GM18519 (cell line): ENCODE measurements around the gene AIF1.
A peak's percentile ranks its signal among the peaks of the same experiment; 100 is the strongest.

ENCODE experiments used
- ATAC-seq: cut with Tn5 transposase; IDR thresholded peaks from one replicate; pipeline ENCODE4 v1.9.1; 2021; ENCODE audit warnings: mild to moderate bottlenecking, moderate library complexity; ENCODE audit not compliant: unreplicated experiment, low FRiP score

AIF1 gene

DNA sequence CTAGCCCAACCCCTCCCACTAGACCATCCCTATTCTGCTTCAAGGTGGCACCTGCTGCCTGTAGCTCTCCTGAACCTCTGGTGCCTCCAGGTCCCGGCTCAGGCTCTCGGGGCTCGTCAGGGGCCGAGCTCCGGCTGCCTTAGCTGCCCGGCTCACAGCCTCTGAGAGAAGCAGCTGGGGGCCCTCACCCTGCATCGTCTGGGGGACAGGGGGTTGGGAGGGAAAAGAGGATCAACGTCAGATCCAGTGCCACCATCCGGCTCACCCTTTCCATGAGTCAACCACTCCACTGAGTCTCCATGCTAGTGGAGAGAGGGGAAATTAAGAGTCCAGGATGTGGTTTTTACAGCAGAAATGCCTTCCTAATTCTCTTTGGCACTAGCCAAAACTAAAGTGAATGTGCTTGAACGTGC is 24.4 kb downstream of the AIF1 start:
- no peak for ATAC-seq

DNA sequence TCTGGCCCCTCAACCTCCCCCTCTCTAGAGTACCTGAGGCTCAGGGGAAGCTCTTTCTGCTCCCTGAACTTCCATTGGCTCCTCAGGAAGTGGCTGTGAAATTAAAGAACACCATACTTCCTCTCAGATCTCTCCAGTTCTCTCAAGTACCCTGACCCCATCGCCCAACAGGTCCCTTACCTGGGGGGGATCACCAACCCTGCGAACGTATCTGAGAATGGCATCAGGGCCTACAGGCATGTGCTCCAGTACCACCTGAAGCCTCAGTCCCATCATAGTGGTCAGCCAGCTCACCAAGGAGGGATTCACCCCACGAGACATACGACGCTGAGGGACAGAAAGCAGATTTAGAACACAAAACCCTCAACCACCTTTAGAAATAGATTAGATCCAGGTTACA is 25.6 kb downstream of the AIF1 start:
- no peak for ATAC-seq

DNA sequence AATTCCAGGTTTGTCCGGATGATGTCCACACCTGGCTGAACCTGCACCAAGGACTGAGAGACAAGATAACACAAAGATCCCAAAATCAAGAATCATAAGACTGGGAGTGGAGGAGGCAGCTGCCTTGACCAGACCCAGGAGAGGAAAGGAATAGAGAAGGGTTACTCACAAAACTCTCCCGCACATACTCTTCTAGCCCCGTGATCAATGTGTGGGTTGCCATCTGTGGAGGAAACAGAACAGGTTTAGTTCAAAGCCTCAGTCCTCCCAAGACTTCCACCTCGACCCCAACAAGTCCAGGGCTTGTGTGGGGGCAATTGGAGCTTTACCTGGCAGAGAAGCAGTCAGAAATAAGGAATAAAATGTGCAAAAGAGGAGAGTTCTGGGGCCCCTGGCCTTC is 26.3 kb downstream of the AIF1 start:
- no peak for ATAC-seq

DNA sequence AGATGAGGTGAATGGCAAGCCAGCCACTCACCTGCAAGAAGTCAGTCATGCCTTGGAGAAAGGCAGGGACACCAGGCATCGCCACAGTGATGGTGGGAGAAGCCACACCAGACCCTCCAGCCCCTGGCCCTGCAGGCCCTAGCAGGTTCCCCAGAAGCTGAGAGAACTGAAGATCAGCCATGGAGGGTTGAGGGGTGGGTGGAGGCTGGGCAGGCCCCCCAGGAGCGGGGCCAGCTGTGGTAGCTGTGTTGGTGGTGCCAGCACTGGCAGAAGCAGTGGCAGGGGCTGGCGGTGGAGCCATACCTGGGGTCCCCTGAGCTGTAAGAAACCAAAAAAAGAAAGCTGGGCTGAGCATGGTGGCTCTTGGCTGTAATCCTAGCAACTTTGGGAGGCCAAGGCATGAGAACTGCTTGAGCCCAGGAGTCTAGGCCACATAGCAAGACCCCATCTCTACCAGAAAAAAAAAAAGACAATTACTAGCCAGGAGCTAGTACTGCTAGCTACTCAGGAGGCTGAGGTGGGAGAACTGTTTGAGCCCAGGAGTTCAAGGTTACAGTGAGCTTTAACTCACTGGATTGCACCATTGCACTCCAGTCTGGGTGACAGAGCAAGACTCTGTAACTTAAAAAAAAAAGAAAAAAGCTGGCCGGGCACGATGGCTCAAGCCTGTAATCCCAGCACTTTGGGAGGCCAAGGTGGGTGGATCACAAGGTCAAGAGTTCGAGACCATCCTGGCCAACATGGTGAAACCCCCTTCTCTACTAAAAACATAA is 27.9 kb downstream of the AIF1 start:
- ATAC-seq = no peak

DNA sequence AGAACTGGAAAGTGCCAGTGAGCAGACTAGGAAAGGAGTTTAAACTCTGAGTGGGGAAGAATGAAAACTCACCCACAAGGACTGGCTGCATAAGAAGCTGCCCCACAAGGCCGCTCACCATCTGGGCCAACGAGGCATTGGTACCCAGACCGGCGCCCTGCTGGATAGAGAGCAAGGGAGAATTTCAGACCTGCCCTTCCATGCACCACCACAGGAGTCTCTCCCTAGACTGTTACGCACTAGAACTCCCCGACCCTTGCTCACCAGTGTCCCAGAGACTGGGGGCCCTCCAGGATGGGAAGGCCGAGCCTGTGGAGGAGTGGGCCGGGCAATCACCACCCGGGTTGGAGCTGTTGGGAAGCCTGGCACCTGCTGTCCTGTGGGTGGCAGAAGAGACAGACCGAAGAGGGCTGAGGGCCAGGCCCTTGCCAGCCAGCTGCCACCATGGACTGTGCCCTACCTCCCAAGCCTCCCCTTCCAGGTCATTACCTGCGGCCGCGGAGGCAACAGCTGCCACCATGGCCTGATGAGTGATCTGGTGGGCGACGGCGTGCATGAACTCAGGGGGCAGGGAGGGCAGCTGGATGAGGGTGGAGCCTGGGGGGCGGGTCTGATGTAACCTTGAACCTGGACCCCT is 28.9 kb downstream of the AIF1 start:
- ATAC-seq = no peak

DNA sequence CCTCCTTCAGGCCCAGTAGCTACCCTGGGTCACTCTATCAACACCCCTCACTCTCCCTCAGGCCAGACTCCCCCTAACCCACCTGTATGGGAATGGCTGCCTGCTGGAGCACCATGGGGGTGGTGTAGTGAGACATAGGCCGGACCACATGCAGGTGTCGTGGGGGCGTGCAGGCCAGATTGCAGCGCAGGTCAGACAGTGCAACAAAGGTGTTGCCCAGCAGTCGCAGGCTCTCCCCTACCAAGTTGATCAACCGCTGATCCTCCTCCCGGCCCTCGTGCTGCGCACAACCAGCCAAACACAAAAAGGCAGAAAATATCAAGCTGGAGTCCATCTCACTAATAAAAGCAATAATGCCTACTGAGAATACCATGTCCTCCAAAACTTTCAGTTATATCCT is 30.3 kb downstream of the AIF1 start:
- ATAC-seq = no peak

DNA sequence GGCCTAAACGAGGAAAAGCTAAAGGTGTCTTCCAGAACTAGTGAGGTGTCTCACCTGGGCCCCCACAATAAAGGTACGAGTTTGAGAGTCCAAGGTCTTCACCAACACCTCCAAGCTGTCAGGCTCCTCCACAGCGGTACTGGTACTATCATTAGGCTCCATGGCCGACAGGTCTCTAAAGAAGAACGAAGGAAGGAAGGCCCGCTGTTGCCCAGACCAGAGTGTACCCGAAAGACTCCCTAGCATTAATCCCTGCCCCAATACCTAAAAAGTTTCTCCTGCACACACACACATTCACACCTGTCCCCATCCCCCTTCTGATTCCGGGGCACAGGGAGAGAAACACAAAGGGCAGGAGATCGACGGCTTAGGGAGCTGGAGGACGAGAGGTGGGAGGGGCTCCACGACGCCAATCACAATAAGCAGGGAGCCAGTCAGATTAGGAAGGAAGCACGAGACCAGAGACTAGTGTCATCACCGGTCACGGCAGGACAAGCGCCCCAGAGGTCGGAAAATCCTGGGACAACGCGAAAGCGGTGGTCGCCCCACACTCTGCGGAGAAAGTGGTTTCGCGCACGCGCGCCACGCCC is 36.7 kb downstream of the AIF1 start:
- ATAC-seq = peak; percentile 25

DNA sequence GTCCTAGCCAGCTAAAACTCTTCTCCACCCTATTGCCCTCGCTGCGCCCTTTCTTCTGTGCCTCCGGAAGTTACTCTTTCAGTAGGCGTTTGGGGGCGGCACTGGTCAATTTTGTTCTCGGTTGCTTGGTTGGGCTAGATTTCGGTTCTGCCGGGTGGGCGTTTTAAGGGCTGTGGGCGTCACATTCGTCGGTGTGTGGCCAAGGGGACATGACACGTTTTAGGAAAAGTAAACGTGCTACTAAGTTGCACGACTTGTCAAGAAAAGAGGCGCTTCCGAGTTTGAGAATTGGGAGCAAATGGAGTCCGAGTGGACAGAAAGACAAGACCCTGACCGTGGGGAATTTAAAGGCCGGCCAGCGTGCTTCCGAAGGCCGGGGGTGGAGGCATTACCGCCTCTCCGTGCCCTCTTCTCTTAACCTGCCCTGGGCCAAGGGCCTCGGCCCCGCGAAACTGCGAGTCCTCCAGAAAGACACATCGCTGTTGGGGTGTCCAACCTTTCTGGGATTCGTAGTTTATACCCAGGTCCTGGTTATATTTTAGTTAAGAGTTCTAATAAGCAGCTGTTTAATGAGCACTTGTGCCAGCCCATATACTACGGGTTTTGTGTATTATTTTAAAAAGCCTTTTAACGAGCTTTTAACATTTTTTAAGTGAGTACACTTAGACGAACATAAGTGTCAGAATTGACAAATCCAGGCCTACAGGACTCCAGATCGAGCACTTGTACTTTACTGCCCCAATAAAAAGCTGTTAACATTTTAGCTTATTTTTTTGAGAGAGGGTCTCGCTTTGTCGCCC is 38.1 kb downstream of the AIF1 start:
- ATAC-seq = peak; percentile 36

DNA sequence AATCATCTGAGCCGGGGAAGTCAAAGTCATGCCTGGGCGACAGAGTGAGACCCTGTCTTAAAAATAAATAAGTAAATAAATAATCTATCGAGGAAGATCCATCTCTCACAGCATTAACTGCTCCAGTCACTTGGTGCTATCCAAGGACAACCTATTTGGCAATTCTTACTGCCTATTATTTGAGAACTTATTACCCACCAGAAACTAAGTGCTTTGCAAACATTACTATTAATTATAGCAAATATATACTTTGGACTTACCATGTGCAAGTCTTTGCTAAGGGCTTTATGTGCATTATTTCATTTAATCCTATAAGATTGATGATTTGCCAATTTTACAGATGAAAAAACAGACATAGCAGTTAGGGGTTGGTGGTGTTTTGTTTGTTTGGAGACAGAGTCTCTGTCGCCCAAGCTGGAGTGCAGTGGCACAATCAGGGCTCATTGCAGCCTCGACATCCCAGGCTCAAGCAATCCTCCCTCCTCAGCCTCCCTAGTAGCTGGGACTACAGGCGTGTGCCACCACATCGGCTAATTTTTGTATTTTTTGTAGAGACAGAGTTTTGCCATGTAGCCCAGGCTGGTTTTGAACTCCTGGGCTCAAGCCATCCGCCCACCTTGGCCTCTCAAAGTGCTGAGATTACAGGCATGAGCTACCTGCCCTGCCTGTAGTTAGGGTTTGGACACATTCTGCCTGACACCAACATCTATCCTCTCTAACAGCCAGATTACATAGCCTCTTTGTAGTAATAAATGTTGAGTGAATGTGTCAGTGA is 39.7 kb downstream of the AIF1 start:
- no peak for ATAC-seq

DNA sequence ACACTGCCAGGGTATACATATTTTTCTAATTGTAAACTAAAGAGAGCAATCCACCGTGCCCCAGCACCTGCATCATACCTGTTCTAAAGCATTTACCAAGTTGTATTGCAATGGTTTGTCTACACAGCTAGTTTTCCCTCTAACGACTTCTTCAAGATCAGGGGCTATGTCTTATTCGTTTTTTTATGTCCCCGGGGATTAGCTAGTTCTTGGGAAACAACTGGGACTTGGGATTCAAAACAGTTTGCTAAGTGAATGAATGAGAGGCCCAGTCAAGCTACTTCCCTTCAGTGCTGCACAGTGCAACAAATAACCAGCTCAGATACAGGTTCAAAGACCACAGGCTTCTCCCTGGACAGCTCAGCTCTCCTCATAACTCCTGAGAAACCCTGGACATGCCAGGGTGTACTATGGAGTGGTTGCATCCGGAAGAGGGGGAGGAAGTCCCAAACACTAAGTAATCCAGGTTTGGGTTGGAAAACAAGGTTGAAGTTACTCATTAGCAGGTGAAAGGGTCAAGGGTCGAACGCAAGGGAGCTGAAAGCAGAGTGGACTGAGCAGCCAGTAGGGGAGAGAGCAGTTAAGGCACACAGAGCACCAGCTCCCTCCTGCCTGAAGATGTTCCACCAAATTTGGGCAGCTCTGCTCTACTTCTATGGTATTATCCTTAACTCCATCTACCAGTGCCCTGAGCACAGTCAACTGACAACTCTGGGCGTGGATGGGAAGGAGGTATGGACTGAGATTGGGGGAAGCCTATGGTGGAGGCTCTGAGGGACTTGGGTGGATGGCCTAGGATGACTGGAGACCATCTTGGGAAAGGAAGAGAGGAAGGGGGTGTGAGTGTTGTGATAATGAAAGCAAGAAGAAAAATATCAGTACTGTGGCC is 40.6 kb downstream of the AIF1 start, which contains the start of gene APOM:
TSS of gene APOM (plus strand) at position 546 of the 889 bp plus-strand sequence. CDS start at position 619, 73 bp downstream.
- no peak for ATAC-seq

DNA sequence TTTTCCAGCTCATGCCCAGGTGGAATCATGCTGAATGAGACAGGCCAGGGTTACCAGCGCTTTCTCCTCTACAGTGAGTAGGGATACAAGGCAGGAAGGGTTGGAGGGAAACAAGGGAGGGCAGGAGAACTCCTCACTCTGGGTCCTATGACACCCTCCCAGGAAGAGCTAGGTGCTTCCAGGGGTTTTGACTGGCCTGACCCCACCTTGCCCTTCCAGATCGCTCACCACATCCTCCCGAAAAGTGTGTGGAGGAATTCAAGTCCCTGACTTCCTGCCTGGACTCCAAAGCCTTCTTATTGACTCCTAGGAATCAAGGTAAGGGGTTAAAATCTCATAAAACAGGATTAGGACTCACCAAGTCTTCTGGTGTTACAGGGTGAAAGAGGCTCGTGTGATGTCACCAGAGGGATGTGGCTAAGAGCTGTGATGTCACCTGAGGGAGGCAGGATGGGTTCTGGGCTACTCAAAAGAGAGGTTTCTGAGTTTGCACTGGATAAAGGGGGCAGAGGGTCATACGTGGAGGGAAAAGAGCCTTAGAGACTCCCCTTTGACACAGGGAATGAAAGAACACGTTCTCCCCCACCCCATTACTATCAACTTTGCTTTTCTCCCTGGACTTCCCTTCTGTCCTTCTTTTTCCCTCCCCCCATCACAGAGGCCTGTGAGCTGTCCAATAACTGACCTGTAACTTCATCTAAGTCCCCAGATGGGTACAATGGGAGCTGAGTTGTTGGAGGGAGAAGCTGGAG is 42.5 kb downstream of the AIF1 start:
- ATAC-seq = no peak

DNA sequence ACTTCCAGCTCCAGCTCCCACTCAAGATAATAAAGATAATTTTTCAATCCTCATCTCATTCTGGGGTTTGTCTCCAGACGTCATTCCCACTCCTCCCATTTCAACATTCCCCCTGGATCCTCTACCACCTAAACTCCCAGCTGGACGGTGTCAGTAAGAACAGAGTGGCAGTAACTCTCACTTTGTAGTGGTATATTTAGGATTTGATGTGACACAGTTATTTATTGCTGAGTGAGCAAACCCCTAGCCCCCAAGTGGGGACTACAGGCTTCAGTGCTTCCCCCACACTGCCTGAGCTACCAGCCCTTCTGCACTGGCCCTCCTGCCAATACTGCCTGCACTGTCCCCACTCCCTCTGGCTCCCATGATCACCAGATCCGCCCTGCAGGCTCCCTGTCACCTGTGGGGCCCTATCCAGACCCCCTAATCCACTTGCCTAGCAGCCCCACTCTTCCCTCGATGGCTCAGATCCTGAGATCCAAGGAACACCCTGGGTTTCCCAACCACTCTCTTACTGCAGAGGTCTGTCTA is 43.2 kb downstream of the AIF1 start:
- no peak for ATAC-seq

DNA sequence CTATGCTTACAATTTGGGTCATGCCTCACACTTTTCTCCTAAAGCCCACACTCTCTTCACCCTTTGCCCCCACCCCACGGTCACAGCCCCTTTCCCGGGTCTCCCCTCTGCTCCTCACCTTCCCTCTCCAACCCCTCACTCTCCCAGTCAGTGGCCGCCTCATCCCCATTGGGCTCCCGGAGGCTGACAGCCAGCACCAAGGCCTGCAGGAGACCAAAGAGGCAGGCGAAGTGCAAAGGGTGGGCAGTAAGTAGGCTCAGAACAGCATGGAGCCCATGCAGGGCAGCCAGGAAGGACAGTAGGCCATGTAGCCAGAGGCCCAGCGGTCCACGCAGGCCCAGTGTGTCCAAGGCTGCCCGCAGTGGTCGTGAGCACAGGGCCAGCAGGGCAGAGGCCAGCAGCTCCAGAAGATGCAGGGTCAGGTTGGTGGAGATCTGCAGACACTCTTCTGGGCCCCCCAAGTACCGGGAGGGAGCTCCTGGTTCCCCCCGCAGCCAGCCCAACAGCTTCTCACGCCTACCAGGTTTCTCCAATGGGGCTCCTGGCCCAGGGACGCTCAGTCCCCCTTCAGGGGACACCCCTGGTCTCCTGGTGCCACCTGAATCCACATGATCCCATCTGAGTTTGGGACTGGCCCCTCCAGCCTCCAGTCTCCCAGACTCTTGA is 44.1 kb downstream of the AIF1 start:
- no peak for ATAC-seq

DNA sequence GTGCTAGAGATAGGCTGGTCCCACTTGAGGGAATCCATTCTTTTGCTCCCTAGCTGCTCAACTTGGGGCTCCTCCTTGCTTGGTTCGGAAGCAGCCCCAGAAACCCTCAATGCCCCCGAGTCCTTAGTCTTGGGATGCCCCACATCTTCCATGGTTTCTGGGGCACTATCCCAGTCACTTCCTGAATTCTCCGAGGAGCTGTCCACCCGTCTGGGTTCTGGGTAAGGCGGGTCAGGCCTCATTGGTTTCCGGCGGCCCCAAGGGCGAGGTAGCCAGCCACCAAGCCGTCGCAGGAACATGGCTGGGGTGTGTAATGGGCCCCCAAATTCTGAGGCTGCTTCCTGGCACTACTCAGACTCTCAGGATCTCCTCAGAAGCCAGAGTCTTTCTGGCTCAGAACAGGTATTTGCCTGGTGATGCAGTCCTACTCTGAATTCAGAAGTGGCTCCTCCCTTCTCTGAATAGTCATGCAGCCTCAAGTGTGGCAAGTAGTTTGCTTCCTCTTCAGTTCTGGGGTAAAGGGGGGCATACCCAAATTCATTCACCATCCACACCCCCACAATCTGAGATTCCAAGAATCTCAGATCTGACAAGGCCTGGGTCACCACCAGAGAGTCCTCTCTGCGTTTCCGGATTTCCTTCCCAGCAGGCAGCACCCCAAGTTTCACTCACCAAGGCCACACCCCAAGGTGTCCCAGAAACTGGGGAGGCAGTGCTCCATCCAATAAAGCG is 44.8 kb downstream of the AIF1 start:
- no peak for ATAC-seq

DNA sequence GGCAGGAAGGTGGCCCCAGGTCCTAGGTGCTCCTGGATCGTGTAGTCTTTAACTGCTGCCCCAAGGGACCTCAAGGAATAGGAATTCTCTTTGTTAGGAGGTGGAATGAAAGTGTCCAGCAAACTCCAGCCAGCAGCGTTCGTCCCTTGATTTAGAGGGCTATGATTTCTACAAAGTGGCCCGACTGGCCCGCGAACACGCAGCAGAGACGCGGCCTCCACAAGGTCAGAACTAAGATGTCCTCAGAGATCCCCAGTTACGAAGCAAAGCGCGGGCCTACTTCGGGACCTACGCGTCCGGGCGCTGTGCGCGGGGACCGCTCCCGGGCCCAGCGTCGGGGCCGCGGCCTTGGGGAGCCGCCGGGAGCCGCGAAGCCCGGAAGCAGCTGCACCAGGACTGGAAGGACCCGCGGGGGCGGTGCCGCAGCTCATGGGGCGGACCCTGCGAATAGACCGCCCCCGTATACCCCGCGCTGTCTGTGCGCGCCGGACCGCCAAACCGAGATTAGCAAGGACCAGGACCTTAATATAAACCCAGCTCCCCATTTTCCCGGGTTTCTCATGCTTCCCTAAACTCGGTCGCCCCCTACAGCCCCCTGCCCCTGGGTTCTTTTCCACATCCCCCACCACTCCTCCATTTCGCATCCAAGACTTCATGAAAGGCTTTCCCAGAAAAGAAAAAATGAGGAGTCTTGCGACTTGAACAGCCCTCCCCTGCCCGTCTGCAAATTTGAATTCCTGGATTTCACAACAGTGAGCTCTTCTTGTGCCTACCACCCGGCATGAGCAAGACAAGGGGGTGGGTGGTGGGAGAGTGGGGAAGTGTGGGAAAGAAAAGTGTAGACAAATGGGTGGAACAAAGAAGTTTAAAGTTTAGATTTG is 45.6 kb downstream of the AIF1 start, which contains the start of gene C6orf47:
TSS of gene C6orf47 (minus strand) at position 398 of the 881 bp plus-strand sequence. CDS start 831 bp downstream, outside the sequence.
- ATAC-seq = peak; percentile 37
